NCI-H1092 treated with DMSO at 0.1 percent for 48 hours (cell line): ENCODE results near the gene TMEM60.

Experiments used
- DNase-seq: peaks from one replicate; lab custom pipeline; 2025; lab: John Stamatoyannopoulos, UW

Gene TMEM60

GRCh38 chr7:77770316-77770715 is 27.9 kb downstream of the TMEM60 start:
- DNase-seq, result no peak

GRCh38 chr7:77766801-77767605 is 31.2 kb downstream of the TMEM60 start:
- DNase-seq, result no peak

- no peak for DNase-seq
Measured at GRCh38 chr7:77765906-77766800, 32.1 kb downstream of the TMEM60 start.

GRCh38 chr7:77765481-77765880 is 32.8 kb downstream of the TMEM60 start:
- DNase-seq, result no peak

GRCh38 chr7:77760809-77761453 is 37.3 kb downstream of the TMEM60 start:
- no peak for DNase-seq

- DNase-seq, result peak; percentile 49
Measured at GRCh38 chr7:77759294-77759889, 38.8 kb downstream of the TMEM60 start.

GRCh38 chr7:77757589-77757988 is 40.6 kb downstream of the TMEM60 start:
- DNase-seq, result no peak

GRCh38 chr7:77753173-77753572 is 45.1 kb downstream of the TMEM60 start:
- peak; percentile 27 for DNase-seq

GRCh38 chr7:77752016-77752415 is 46.2 kb downstream of the TMEM60 start:
- no peak for DNase-seq

- DNase-seq, result no peak
Measured at GRCh38 chr7:77747718-77748117, 50.5 kb downstream of the TMEM60 start.

- no peak for DNase-seq
Measured at GRCh38 chr7:77747178-77747577, 51.1 kb downstream of the TMEM60 start.

- DNase-seq, result no peak
Measured at GRCh38 chr7:77746824-77747165, 51.4 kb downstream of the TMEM60 start.

- no peak for DNase-seq
Measured at GRCh38 chr7:77746164-77746823, 51.9 kb downstream of the TMEM60 start.

- DNase-seq, result no peak
Measured at GRCh38 chr7:77745746-77746145, 52.5 kb downstream of the TMEM60 start.
